ENCODE results near the gene RARA.

Gene RARA

GRCh38 chr17:40340327-40340726 lies 31.3 kb downstream of the RARA start:
- H3K36me3 ChIP-seq = peaks cover 4% of the 10 kb centered on the region
- TF ChIP-seq CTCF (IDR thresholded peaks at IDR 0.05; ENCODE audit: low read depth, low read length) = no peak
- H3K27ac ChIP-seq = no peak overlapping the region
- H3K27me3 ChIP-seq (ENCODE audit: insufficient read depth, low read depth, severe bottlenecking) = no peaks in the 10 kb centered on the region
- DNase-seq = no peak
- no peaks in the 10 kb centered on the region for H3K9me3 ChIP-seq (ENCODE audit: severe bottlenecking)
- H3K4me3 ChIP-seq (ENCODE audit: low read depth, low read length) = no peak overlapping the region

GRCh38 chr17:40340880-40341807 lies 32.2 kb downstream of the RARA start:
- Histone ChIP-seq H3K27ac (peak overlapping the region; percentile 82), H3K36me3 (peaks cover 4% of the 10 kb centered on the region), H3K9me3 (ENCODE audit: severe bottlenecking) (no peaks in the 10 kb centered on the region), H3K4me3 (ENCODE audit: low read depth, low read length) (peak overlapping the region; percentile 60), H3K27me3 (ENCODE audit: insufficient read depth, low read depth, severe bottlenecking) (no peaks in the 10 kb centered on the region)
- DNase-seq = peak; percentile 96
- TF ChIP-seq CTCF (IDR thresholded peaks at IDR 0.05; ENCODE audit: low read depth, low read length) = peak; percentile 46; the same call in 1 of the 2 replicates

GRCh38 chr17:40341808-40342503 lies 33.0 kb downstream of the RARA start:
- Histone ChIP-seq H3K27me3 (ENCODE audit: insufficient read depth, low read depth, severe bottlenecking) (no peaks in the 10 kb centered on the region), H3K36me3 (peaks cover 4% of the 10 kb centered on the region), H3K4me3 (ENCODE audit: low read depth, low read length) (peak overlapping the region; percentile 60), H3K9me3 (ENCODE audit: severe bottlenecking) (no peaks in the 10 kb centered on the region), H3K27ac (peak overlapping the region; percentile 82)
- peak; percentile 95 for DNase-seq
- no peak for TF ChIP-seq CTCF (IDR thresholded peaks at IDR 0.05; ENCODE audit: low read depth, low read length)

- Histone ChIP-seq H3K27me3 (ENCODE audit: insufficient read depth, low read depth, severe bottlenecking) (no peaks in the 10 kb centered on the region), H3K4me3 (ENCODE audit: low read depth, low read length) (peak overlapping the region; percentile 60), H3K9me3 (ENCODE audit: severe bottlenecking) (no peaks in the 10 kb centered on the region), H3K36me3 (peaks cover 4% of the 10 kb centered on the region), H3K27ac (peak overlapping the region; percentile 55)
- DNase-seq = no peak
- no peak for TF ChIP-seq CTCF (IDR thresholded peaks at IDR 0.05; ENCODE audit: low read depth, low read length)
These were observed 33.7 kb downstream of the RARA start for GRCh38 chr17:40342504-40343218.

- peak overlapping the region; percentile 60 for H3K4me3 ChIP-seq (ENCODE audit: low read depth, low read length)
- no peak for TF ChIP-seq CTCF (IDR thresholded peaks at IDR 0.05; ENCODE audit: low read depth, low read length)
- peak overlapping the region; percentile 55 for H3K27ac ChIP-seq
- no peaks in the 10 kb centered on the region for H3K9me3 ChIP-seq (ENCODE audit: severe bottlenecking)
- H3K27me3 ChIP-seq (ENCODE audit: insufficient read depth, low read depth, severe bottlenecking) = no peaks in the 10 kb centered on the region
- peaks cover 4% of the 10 kb centered on the region for H3K36me3 ChIP-seq
- peak; percentile 70 for DNase-seq
These were observed 34.5 kb downstream of the RARA start for GRCh38 chr17:40343219-40344119.
